GM12878 (cell line): Measurements from ENCODE around the gene ACACB. TPM values are rescaled to one million over a fixed set of nuclear protein-coding genes. Genes with fewer than 3 reads are reported as not detected.

Experiments
- ATAC-seq: fragments of 200-7000 bp; cut with Tn5 transposase; 3 replicates; pipeline ENCODE4 v1.9.1; 2020; ENCODE audit warnings: mild to moderate bottlenecking, moderate library complexity
- BruUV-seq: library from RNA; stranded (reverse); fragments of 400-500 nt; replicated peaks from 2 replicates; lab custom pipeline; 2021; lab: Mats Ljungman, UMichigan
- CTCF ChIA-PET: fragments of 300-600 bp; sonication (Branson Sonifier 250); formaldehyde crosslinking; extraction: SDS; loops from one replicate; lab custom pipeline; 2021; ENCODE audit warnings: inconsistent platforms; lab: Yijun Ruan, JAX
- POLR2A ChIA-PET: fragments of 350-600 bp; formaldehyde crosslinking; extraction: SDS; loops from one replicate; lab custom pipeline; 2021; ENCODE audit warnings: inconsistent platforms; lab: Charles Lee
- RAD21 ChIA-PET: fragments of 300-600 bp; sonication (Branson Sonifier 250); formaldehyde crosslinking; loops from one replicate; lab custom pipeline; 2023; ENCODE audit warnings: antibody characterized with exemption; ENCODE audit not compliant: unreplicated experiment; lab: Charles Lee
- SMC1A ChIA-PET: fragments of 300-600 bp; sonication (Branson Sonifier 250); formaldehyde crosslinking; loops from one replicate; lab custom pipeline; 2023; ENCODE audit not compliant: unreplicated experiment, uncharacterized antibody; lab: Charles Lee
- DNase-seq: peaks from one replicate; pipeline ENCODE4 v3.0.0-alpha.2; 2011; ENCODE audit warnings: low read depth, low spot score
- FAIRE-seq: peaks from 3 replicates; lab custom pipeline; 2011; peaks lifted over from hg19 to GRCh38; lab: Jason Lieb, UNC
- H2AFZ ChIP-seq: 2 replicates; pipeline ENCODE4 v1.6.0; 2011; ENCODE audit warnings: low read depth, low read length, control low read depth; ENCODE audit not compliant: control insufficient read depth
- H3K27ac ChIP-seq: 2 replicates; pipeline ENCODE4 v1.5.1; 2011; ENCODE audit warnings: control low read depth; ENCODE audit not compliant: control insufficient read depth, insufficient read depth
- H3K27me3 ChIP-seq, 2 experiments: replicated peaks in 1 of 2; 2 replicates each; pipeline versions ENCODE4 v1.6.0 to v1.6.1; 2011; ENCODE audit warnings: low read length in 1 of 2; ENCODE audit not compliant: control insufficient read depth in 2 of 2, insufficient read depth in 2 of 2
- H3K36me3 ChIP-seq, 2 experiments: 2 replicates each; pipeline ENCODE4 v1.5.1; 2011; ENCODE audit warnings: low read length in 1 of 2; ENCODE audit not compliant: control insufficient read depth in 2 of 2, insufficient read depth in 2 of 2
- H3K4me1 ChIP-seq: 2 replicates; pipeline ENCODE4 v1.6.1; 2011; ENCODE audit warnings: mild to moderate bottlenecking, low read length, moderate library complexity, mixed read lengths; ENCODE audit not compliant: control insufficient read depth, insufficient read depth
- H3K4me2 ChIP-seq: 2 replicates; pipeline ENCODE4 v1.6.0; 2011; ENCODE audit warnings: control low read depth; ENCODE audit not compliant: control insufficient read depth, insufficient read depth
- H3K4me3 ChIP-seq: fragments of 200-600 bp; sonication (generic); 2 replicates; pipeline ENCODE4 v1.5.1; 2016
- H3K79me2 ChIP-seq: 2 replicates; pipeline ENCODE4 v1.6.0; 2011; ENCODE audit warnings: low read length; ENCODE audit not compliant: control insufficient read depth, insufficient read depth
- H3K9ac ChIP-seq: 2 replicates; pipeline ENCODE4 v1.8.0; 2011; ENCODE audit warnings: low read length, control low read depth, mixed read lengths; ENCODE audit not compliant: control insufficient read depth, insufficient read depth
- H3K9me3 ChIP-seq: replicated peaks from 3 replicates; pipeline ENCODE4 v1.5.1; 2011; ENCODE audit warnings: mild to moderate bottlenecking, low read length; ENCODE audit not compliant: control insufficient read depth, insufficient read depth
- H4K20me1 ChIP-seq: 2 replicates; pipeline ENCODE4 v1.6.0; 2011; ENCODE audit not compliant: control insufficient read depth, insufficient read depth
- IKZF2 ChIP-seq, 2 experiments: fragments of 450-650 bp; IDR thresholded peaks; 2 replicates each; pipeline ENCODE4 v1.6.1; 2017; ENCODE audit warnings: mild to moderate bottlenecking in 2 of 2, moderate library complexity in 2 of 2
- KDM1A ChIP-seq: fragments of 200-600 bp; sonication (generic); IDR thresholded peaks from 2 replicates; pipeline ENCODE4 v1.6.1; 2016; ENCODE audit warnings: borderline replicate concordance
- MEF2B ChIP-seq: fragments of 450-650 bp; IDR thresholded peaks from 2 replicates; pipeline ENCODE4 v1.6.1; 2018; ENCODE audit warnings: mild to moderate bottlenecking, moderate library complexity; ENCODE audit not compliant: partially characterized antibody, poor library complexity, severe bottlenecking
- MXI1 ChIP-seq: fragments of 150-350 bp; IDR thresholded peaks from 2 replicates; pipeline ENCODE4 v1.6.1; 2011; ENCODE audit warnings: low read depth, mild to moderate bottlenecking, inconsistent platforms, low read length, improper control_type of control experiment
- POLR2A ChIP-seq: IDR thresholded peaks from 2 replicates; pipeline ENCODE4 v1.6.1; 2011; ENCODE audit warnings: low read depth, mild to moderate bottlenecking, low read length
- SPI1 ChIP-seq: IDR thresholded peaks from 2 replicates; pipeline ENCODE4 v1.6.1; 2011; ENCODE audit warnings: low read depth, mild to moderate bottlenecking, low read length, moderate library complexity, borderline replicate concordance; ENCODE audit not compliant: insufficient read depth
- WGBS: methylation state at CpG from one replicate; pipeline ENCODE4 v1.1.6; 2016; ENCODE audit warnings: low lambda C conversion rate; ENCODE audit not compliant: insufficient replicate concordance, insufficient coverage; ENCODE audit errors: missing lambda C conversion rate; 5-methylcytosine and 5-hydroxymethylcytosine counted together
- in situ Hi-C: fragments of 300-500 bp; cut with MboI; formaldehyde crosslinking; loops from 9 replicates; pipeline ENCODE4 v1.14.3; 2018; ENCODE audit warnings: mixed read lengths
- intact Hi-C: fragments of 100-400 bp; cut with micrococcal nuclease; formaldehyde crosslinking; loops from one replicate; pipeline ENCODE4 v1.14.2; 2022; ENCODE audit not compliant: unreplicated experiment
- polyA plus RNA-seq, 11 experiments: library from polyadenylated mRNA; depleted of rRNA in 4 of 11; unstranded in 6 of 11; stranded (reverse) in 5 of 11; fragments of >200 nt; fragmentation: Nextera tagmentation in 4 of 11; fragmentation: Illumina TruSeq in 1 of 11; extraction: Ambion mirVana in 4 of 11; extraction: Trizol in 1 of 11; gene quantifications; 1 replicate in 1 of 11; 2 replicates in 10 of 11; pipeline versions ENCODE4 v1.2.1 to v1.2.3, GENCODE V29; 2011 to 2016; ENCODE audit warnings: inconsistent platforms in 2 of 11, missing spikeins in 2 of 11, low read depth in 1 of 11
- total RNA-seq, 4 experiments: library from RNA; depleted of rRNA in 3 of 4; stranded (reverse); fragments of >200 nt in 3 of 4; fragmentation: Illumina TruSeq in 1 of 4; extraction: Trizol in 1 of 4; gene quantifications; 2 replicates each; pipeline versions ENCODE4 v1.2.1 to v1.2.3, GENCODE V29; 2013 to 2021
- TF ChIP-seq, protein P1 (sequence below): fragments of 450-650 bp; IDR thresholded peaks from 2 replicates; pipeline ENCODE4 v1.6.1; 2014; ENCODE audit warnings: mild to moderate bottlenecking
- TF ChIP-seq, protein P2 (sequence below): fragments of 450-650 bp; IDR thresholded peaks from 2 replicates; pipeline ENCODE4 v1.6.1; 2017; ENCODE audit warnings: borderline replicate concordance

ACACB gene
- total and polyA plus RNA-seq, 10 of the 15 experiments (the other 5 are each of a cell fraction or from before 2014, with no cell fraction given), result 0.05 to 1.9 (median 0.38) TPM; not detected in 2

DNA sequence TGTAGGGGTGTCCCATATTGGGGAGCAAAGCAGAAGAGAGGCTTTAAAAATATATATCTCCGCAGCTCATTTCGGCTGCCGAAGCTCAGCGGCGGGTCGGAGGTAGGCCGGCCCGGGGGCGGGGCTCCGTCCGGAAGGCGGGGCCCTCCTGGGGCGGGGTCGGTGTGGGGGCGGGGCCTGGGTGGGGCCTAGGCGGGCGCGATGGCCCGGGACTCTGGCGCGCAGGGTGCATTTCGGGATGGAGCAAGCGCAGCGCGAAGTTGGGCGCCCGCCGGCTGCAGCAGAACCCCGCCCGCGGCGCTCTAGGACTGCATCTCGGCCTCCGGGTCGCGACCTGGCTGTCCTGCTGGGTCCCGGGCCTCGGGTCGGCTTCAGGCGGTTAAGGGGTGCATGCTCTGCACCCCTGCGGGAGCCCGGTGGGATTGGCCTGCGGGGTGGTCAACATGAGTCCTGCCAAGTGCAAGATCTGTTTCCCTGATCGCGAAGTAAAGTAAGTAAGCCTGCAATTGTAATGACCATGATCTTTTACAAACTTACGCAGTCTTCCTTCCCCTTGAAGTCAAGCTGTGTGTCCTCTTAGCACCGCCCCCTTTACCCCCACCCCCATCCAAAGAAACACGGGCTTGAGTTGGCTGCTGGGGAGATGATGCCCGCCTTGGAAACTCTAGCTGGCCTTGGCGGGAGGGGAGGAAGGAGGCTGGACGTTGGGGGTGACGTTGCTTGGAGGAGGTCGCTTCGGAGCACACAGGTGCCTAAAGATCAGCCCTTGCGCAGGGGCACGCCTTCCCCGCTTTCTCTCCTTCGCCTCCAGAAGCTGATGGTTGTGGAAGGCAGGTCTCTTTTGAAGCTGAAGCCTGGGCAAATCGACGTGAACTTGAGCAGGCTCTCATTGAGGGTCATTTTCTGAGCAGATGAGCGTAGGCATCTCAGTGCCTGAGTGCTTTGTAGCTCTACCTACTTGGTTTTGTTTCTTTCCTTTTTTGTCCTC, 38.4 kb downstream of the ACACB start:
- H3K79me2 ChIP-seq, result no peaks in the 10 kb centered on the region
- FAIRE-seq, result peak; percentile 73
- SMC1A ChIA-PET, result interaction anchor here (0.6 kb wide), 1 partner anchor 714 kb away, joined by 3 read pairs; no protein-coding TSS in a partner anchor
- POLR2A ChIA-PET, result no interaction called here
- peak overlapping the region; percentile 71 for H3K4me2 ChIP-seq
- no peaks in the 10 kb centered on the region for H4K20me1 ChIP-seq
- peak; percentile 99 for ATAC-seq
- in situ Hi-C loops, result no loop called here
- peak; percentile 12 for DNase-seq
- TF ChIP-seq, protein P1, sequence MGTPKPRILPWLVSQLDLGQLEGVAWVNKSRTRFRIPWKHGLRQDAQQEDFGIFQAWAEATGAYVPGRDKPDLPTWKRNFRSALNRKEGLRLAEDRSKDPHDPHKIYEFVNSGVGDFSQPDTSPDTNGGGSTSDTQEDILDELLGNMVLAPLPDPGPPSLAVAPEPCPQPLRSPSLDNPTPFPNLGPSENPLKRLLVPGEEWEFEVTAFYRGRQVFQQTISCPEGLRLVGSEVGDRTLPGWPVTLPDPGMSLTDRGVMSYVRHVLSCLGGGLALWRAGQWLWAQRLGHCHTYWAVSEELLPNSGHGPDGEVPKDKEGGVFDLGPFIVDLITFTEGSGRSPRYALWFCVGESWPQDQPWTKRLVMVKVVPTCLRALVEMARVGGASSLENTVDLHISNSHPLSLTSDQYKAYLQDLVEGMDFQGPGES, result no peak
- peak; percentile 64; the same call in 1 of the 2 replicates for TF ChIP-seq POLR2A
- H3K4me1 ChIP-seq, result no peaks in the 10 kb centered on the region
- H2AFZ ChIP-seq, result peak overlapping the region; percentile 71
- H3K9me3 ChIP-seq, result no peaks in the 10 kb centered on the region
- no peaks in the 10 kb centered on the region for H3K36me3 ChIP-seq
- BruUV-seq, result no TSS peak
- peak overlapping the region; percentile 69 for H3K4me3 ChIP-seq
- H3K9ac ChIP-seq, result peak overlapping the region; percentile 22; the same call in 1 of the 2 replicates
- WGBS, result 5% methylated on average over 43 of the region's 61 CpGs
- no peak overlapping the region for H3K27ac ChIP-seq
- CTCF ChIA-PET, result interaction anchor here (0.9 kb wide), 1 partner anchor 210 kb away, joined by 3 read pairs; no protein-coding TSS in a partner anchor
- RAD21 ChIA-PET, result no interaction called here
- peaks cover 0 to 2% of the 10 kb centered on the region in 2 experiments; a peak in 1 of 4 replicates for H3K27me3 ChIP-seq
- intact Hi-C loops, result no loop called here

DNA sequence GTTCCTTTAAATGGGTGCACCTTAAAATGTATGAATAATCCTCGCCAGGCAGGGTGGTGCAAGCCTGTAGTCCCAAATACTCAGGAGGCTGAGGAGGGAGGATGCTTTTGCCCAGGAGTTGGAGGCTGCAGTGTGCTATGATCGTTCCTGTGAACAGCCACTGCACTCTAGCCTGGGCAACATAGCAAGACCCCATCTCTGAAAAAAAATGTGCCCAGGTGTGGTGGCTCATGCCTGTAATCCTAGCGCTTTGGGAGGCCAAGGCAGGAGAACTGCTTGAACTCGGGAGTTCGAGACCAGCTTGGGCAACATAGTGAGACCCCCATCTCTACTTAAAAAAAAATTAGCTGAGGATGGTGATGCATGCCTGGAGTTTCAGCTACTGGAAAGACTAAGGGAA, 39.6 kb downstream of the ACACB start:
- H3K4me1 ChIP-seq, result no peaks in the 10 kb centered on the region
- no peak overlapping the region for H2AFZ ChIP-seq
- no peak for TF ChIP-seq MXI1
- no peak for TF ChIP-seq IKZF2 (IDR thresholded peaks at IDR 0.05)
- TF ChIP-seq, protein P2, sequence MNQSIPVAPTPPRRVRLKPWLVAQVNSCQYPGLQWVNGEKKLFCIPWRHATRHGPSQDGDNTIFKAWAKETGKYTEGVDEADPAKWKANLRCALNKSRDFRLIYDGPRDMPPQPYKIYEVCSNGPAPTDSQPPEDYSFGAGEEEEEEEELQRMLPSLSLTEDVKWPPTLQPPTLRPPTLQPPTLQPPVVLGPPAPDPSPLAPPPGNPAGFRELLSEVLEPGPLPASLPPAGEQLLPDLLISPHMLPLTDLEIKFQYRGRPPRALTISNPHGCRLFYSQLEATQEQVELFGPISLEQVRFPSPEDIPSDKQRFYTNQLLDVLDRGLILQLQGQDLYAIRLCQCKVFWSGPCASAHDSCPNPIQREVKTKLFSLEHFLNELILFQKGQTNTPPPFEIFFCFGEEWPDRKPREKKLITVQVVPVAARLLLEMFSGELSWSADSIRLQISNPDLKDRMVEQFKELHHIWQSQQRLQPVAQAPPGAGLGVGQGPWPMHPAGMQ, result no peak
- TF ChIP-seq SPI1, result no peak
- no peak for TF ChIP-seq KDM1A
- no peak for TF ChIP-seq MEF2B
- DNase-seq, result no peak
- CTCF ChIA-PET, result interaction anchor here (1.3 kb wide), 1 partner anchor 44 kb away, joined by 4 read pairs; no protein-coding TSS in a partner anchor
- WGBS, result 73% methylated on average over 5 of the region's 5 CpGs
- no peak overlapping the region for H3K9ac ChIP-seq
- no peak overlapping the region for H3K4me3 ChIP-seq
- H3K27me3 ChIP-seq, result peaks cover 0 to 2% of the 10 kb centered on the region in 2 experiments; a peak in 1 of 4 replicates
- no peak overlapping the region for H3K27ac ChIP-seq
- RAD21 ChIA-PET, result no interaction called here
- POLR2A ChIA-PET, result no interaction called here
- SMC1A ChIA-PET, result no interaction called here
- intact Hi-C loops (no loop called here), in situ Hi-C loops (no loop called here)
- ATAC-seq, result no peak
- H3K9me3 ChIP-seq, result no peaks in the 10 kb centered on the region
- H4K20me1 ChIP-seq, result no peaks in the 10 kb centered on the region
- no peak for FAIRE-seq
- no peak overlapping the region for H3K4me2 ChIP-seq
- H3K36me3 ChIP-seq, result no peaks in the 10 kb centered on the region
- H3K79me2 ChIP-seq, result no peaks in the 10 kb centered on the region
- BruUV-seq, result no TSS peak
